HFFc6 (cell line): ENCODE measurements around the gene SLC41A1. TPM values are rescaled to one million over a fixed set of nuclear protein-coding genes. Genes with fewer than 3 reads are reported as not detected.
A peak's percentile ranks its signal among the peaks of the same experiment; 100 is the strongest.

Experiments used
- DNase-seq: peaks from one replicate; pipeline ENCODE4 v3.0.0-alpha.2; 2018
- H3K27ac Mint-ChIP-seq: 2 replicates; pipeline ENCODE4 v1.8.0; 2020; ENCODE audit warnings: mild to moderate bottlenecking, mixed read lengths
- H3K27me3 Mint-ChIP-seq: 2 replicates; pipeline ENCODE4 v1.8.0; 2021; ENCODE audit warnings: mild to moderate bottlenecking, moderate library complexity, mixed read lengths; ENCODE audit not compliant: insufficient read depth
- H3K36me3 Mint-ChIP-seq: 2 replicates; pipeline ENCODE4 v1.8.0; 2021; ENCODE audit warnings: low read depth, mixed read lengths
- H3K4me1 Mint-ChIP-seq: 2 replicates; pipeline ENCODE4 v1.8.0; 2020; ENCODE audit warnings: low read depth, mixed read lengths
- H3K4me3 Mint-ChIP-seq: 2 replicates; pipeline ENCODE4 v1.8.0; 2020; ENCODE audit warnings: mild to moderate bottlenecking, moderate library complexity, mixed read lengths
- H3K9me3 Mint-ChIP-seq: 2 replicates; pipeline ENCODE4 v1.8.0; 2020; ENCODE audit warnings: mild to moderate bottlenecking, mixed read lengths
- CTCF ChIP-seq: fragments of 200-600 bp; sonication (generic); IDR thresholded peaks from 2 replicates; pipeline ENCODE4 v1.5.0; 2021; ENCODE audit warnings: antibody characterized with exemption, mild to moderate bottlenecking
- total RNA-seq, 6 experiments: library from RNA; stranded (reverse); fragmentation: NEBNext Ultra II Directional; extraction: Animal tissue kit (Norgen Biotek cat#: 25700); gene quantifications; 2 replicates in 1 of 6; 3 replicates in 5 of 6; pipeline ENCODE4 v1.2.3, GENCODE V29; 2021

SLC41A1 gene
- total RNA-seq, 6 experiments from 2014 or later = 31.6 to 39.8 (median 35.5) TPM

DNA sequence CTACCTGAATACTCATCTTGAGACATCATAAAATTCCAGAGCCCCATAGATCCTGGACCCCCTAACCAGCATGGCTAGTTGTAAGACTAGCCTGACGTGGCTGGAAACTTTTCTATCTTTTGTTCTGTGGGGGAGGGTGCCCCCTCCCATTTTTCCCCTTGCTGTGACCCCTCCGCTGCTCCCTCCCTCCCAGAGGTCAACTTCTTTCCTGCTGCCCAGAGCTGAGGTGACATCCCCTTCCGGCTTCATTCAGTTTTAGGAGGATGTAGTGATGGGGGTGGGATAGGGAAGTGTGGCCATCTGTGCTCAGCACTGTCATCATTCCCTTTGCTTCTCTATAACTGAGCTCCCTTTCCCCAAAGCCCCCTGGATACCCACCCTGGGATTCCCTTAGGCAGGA is 4.4 kb upstream of the SLC41A1 start:
- H3K4me3 Mint-ChIP-seq = no peak overlapping the region
- peaks cover 12% of the 10 kb centered on the region for H3K27me3 Mint-ChIP-seq
- H3K4me1 Mint-ChIP-seq = peaks cover 11% of the 10 kb centered on the region
- no peak for DNase-seq
- H3K27ac Mint-ChIP-seq = no peak overlapping the region
- no peaks in the 10 kb centered on the region for H3K9me3 Mint-ChIP-seq
- no peaks in the 10 kb centered on the region for H3K36me3 Mint-ChIP-seq
- TF ChIP-seq CTCF = no peak

- peaks cover 36% of the 10 kb centered on the region for H3K4me1 Mint-ChIP-seq
- H3K4me3 Mint-ChIP-seq = peak overlapping the region; percentile 92
- peak overlapping the region; percentile 88 for H3K27ac Mint-ChIP-seq
- peaks cover 9% of the 10 kb centered on the region for H3K36me3 Mint-ChIP-seq
- no peak for DNase-seq
- TF ChIP-seq CTCF = no peak
- H3K9me3 Mint-ChIP-seq = no peaks in the 10 kb centered on the region
- peaks cover 5% of the 10 kb centered on the region for H3K27me3 Mint-ChIP-seq
Observed at GRCh38 chr1:205813755-205814058, 709 bp upstream of the SLC41A1 start.

DNA sequence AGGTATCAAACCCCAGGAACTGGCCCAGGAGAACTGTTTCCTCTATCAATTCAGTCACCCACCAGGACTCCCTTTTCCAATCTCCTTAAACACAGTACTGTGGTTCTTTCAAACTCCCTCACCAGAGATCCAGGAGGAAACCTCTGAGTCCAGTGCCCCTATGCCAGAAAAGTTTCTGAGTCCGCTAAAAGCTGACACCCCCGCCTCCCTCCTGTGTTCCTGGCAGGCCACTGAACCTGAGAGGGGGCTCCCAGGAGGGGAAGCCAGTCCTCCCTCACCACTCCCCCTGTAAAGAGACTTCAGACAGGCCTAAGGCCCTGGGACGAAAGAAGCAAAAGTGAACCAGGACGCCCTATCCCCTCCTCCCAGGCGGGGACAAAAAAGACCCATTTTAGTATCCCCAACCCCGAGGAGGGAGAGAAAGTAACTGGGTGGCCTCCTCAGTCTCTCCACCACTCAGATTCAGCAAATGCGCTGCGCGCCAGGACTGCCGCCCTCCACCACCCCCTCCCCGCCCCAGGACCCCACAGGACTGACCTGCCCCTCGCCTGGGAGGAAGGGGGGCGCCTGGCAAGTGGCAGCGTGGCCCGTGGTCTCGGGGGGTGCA is 624 bp downstream of the SLC41A1 start:
- H3K9me3 Mint-ChIP-seq = no peaks in the 10 kb centered on the region
- H3K36me3 Mint-ChIP-seq = peaks cover 15% of the 10 kb centered on the region
- DNase-seq = no peak
- peak overlapping the region; percentile 92 for H3K4me3 Mint-ChIP-seq
- H3K27ac Mint-ChIP-seq = peak overlapping the region; percentile 60
- TF ChIP-seq CTCF = no peak
- H3K27me3 Mint-ChIP-seq = peaks cover 4% of the 10 kb centered on the region
- peaks cover 36% of the 10 kb centered on the region for H3K4me1 Mint-ChIP-seq

DNA sequence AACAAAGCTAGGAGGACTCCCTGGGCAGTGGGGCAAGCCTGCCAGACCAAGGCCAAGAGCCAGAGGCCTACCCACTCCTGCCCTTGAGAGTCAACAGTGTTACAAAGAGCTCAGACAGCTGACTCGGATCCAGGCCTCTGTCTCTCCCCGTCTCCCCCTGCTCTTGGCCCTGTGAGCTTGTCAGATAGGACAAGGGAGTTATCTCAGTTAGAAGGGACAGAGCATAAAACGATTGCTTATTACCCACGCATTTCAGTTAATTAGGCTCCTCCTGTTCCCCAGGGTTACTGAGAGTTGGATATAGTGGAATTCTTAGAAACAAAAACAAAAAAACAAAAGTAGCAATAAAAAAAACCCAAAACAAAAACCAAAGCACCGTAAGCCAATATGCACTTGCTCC is 1.3 kb downstream of the SLC41A1 start:
- peaks cover 36% of the 10 kb centered on the region for H3K4me1 Mint-ChIP-seq
- no peak for TF ChIP-seq CTCF
- H3K4me3 Mint-ChIP-seq = peak overlapping the region; percentile 92
- DNase-seq = no peak
- H3K9me3 Mint-ChIP-seq = no peaks in the 10 kb centered on the region
- peak overlapping the region; percentile 60; the same call in 1 of the 2 replicates for H3K27ac Mint-ChIP-seq
- H3K27me3 Mint-ChIP-seq = peaks cover 4% of the 10 kb centered on the region
- peaks cover 15% of the 10 kb centered on the region for H3K36me3 Mint-ChIP-seq

DNA sequence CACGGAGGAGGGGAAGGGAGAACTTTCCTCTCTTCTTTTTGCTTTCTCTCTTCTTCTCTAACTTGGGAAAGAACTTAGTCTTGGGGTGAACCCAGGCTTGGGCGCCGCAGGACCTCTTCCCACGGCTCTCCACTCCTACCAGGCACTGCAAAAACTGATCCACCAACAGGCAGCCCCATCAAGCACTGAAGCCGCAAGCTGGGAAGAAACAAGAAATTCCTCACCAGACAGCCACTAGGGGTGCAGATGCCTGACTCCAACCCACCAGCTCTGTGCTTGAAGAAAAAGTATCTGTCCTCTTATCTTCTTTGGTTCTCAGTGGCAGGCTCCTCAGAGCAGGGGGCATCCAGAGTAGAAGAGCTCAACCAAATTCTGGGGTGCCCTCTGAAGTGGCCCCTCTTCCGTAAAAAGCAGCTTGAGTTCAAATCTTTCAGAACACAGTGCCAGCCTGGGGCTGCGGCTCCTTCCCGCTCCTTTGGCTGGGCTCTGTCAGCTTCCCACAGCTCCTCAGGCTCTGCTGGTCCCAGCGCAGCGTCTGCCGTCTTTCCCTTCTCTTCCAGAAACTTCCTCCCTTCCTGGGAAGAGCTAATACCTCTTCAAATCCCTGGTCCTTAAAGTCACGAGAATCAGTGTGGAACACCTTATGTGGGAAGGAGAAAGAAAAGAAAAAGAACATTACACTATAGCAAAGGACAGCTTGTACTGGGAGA is 2.4 kb downstream of the SLC41A1 start:
- no peak for DNase-seq
- no peak overlapping the region for H3K4me3 Mint-ChIP-seq

More for the DNA sequence above, 2.4 kb downstream of the SLC41A1 start:
- no peaks in the 10 kb centered on the region for H3K9me3 Mint-ChIP-seq
- peaks cover 15% of the 10 kb centered on the region for H3K36me3 Mint-ChIP-seq
- H3K4me1 Mint-ChIP-seq = peaks cover 40% of the 10 kb centered on the region
- TF ChIP-seq CTCF = peak; percentile 53
- H3K27ac Mint-ChIP-seq = no peak overlapping the region; the same call in 1 of the 2 replicates
- H3K27me3 Mint-ChIP-seq = peaks cover 4% of the 10 kb centered on the region
